A549 (cell line): ENCODE data around the gene NAA38. TPM values are rescaled to one million over a fixed set of nuclear protein-coding genes. Genes with fewer than 3 reads are reported as not detected.

Experiments
- ATAC-seq, 2 experiments: fragments of 200-7000 bp in 1 of 2; fragments of >200 bp in 1 of 2; cut with Nextera tagmentation in 1 of 2; cut with Tn5 transposase in 1 of 2; 3 replicates each; pipeline versions ENCODE4 v1.8.0 to v1.9.1; 2018 to 2020; ENCODE audit warnings: mild to moderate bottlenecking in 1 of 2, moderate library complexity in 1 of 2
- CTCF ChIA-PET: fragments of 300-600 bp; sonication (Branson Sonifier 250); formaldehyde crosslinking; extraction: SDS; loops from one replicate; lab custom pipeline; 2021; ENCODE audit warnings: antibody characterized with exemption, inconsistent platforms; lab: Yijun Ruan, JAX
- POLR2A ChIA-PET: fragments of 350-600 bp; formaldehyde crosslinking; extraction: SDS; loops from one replicate; lab custom pipeline; 2021; ENCODE audit warnings: antibody characterized with exemption, inconsistent platforms; lab: Yijun Ruan, JAX
- DNase-seq, 2 experiments: peaks; one replicate each; pipeline versions ENCODE4 v3.0.0 to v3.0.0-alpha.2; 2011 to 2016; ENCODE audit warnings: low read depth in 1 of 2, low spot score in 1 of 2
- FAIRE-seq: peaks from 2 replicates; lab custom pipeline; 2011; peaks lifted over from hg19 to GRCh38; lab: Jason Lieb, UNC
- H3K27ac ChIP-seq, 2 experiments: fragments of >200 bp; sonication (Bioruptor Twin); formaldehyde crosslinking; 3 replicates each; pipeline ENCODE4 v1.5.1; 2016 to 2017
- H3K4me1 ChIP-seq: fragments of >200 bp; sonication (Bioruptor Twin); formaldehyde crosslinking; 3 replicates; pipeline ENCODE4 v1.6.1; 2016
- H3K4me2 ChIP-seq: fragments of >200 bp; sonication (Bioruptor Twin); formaldehyde crosslinking; 3 replicates; pipeline ENCODE4 v1.6.1; 2016
- H3K4me3 ChIP-seq: fragments of >200 bp; sonication (Bioruptor Twin); formaldehyde crosslinking; 3 replicates; pipeline ENCODE4 v1.5.1; 2016
- H3K9me3 ChIP-seq: fragments of >200 bp; sonication (Bioruptor Twin); formaldehyde crosslinking; 3 replicates; pipeline ENCODE4 v1.6.1; 2016
- BHLHE40 ChIP-seq: IDR thresholded peaks from 2 replicates; pipeline ENCODE4 v1.6.1; 2012; ENCODE audit warnings: low read depth, low read length, inconsistent platforms
- CBX8 ChIP-seq: fragments of 200-600 bp; sonication (generic); IDR thresholded peaks from 2 replicates; pipeline ENCODE4 v1.6.1; 2016
- CHD2 ChIP-seq: fragments of 150-350 bp; IDR thresholded peaks from 2 replicates; pipeline ENCODE4 v1.6.1; 2014; ENCODE audit warnings: low read length; ENCODE audit not compliant: partially characterized antibody
- CHD4 ChIP-seq: fragments of 200-600 bp; sonication (generic); IDR thresholded peaks from 2 replicates; pipeline ENCODE4 v1.6.1; 2016; ENCODE audit warnings: antibody characterized with exemption, mild to moderate bottlenecking, borderline replicate concordance
- CTCF ChIP-seq: fragments of >200 bp; sonication (Bioruptor Twin); formaldehyde crosslinking; IDR thresholded peaks from 3 replicates; pipeline ENCODE4 v1.5.1; 2016
- EP300 ChIP-seq, 2 experiments: fragments of >200 bp; sonication (Bioruptor Twin); formaldehyde crosslinking; IDR thresholded peaks; 2 replicates in 1 of 2; 3 replicates in 1 of 2; pipeline ENCODE4 v1.6.1; 2016 to 2017
- HES2 ChIP-seq: fragments of >200 bp; sonication (Bioruptor Twin); formaldehyde crosslinking; IDR thresholded peaks from 2 replicates; pipeline ENCODE4 v1.6.1; 2016
- JUN ChIP-seq, 2 experiments: fragments of >200 bp; sonication (Bioruptor Twin); formaldehyde crosslinking; IDR thresholded peaks; 2 replicates in 1 of 2; 3 replicates in 1 of 2; pipeline ENCODE4 v1.6.1; 2016 to 2017
- MAFK ChIP-seq: fragments of 450-650 bp; IDR thresholded peaks from 2 replicates; pipeline ENCODE4 v1.6.1; 2014; ENCODE audit not compliant: partially characterized antibody
- MAX ChIP-seq: IDR thresholded peaks from 2 replicates; pipeline ENCODE4 v1.6.1; 2012
- MAZ ChIP-seq: fragments of 150-350 bp; IDR thresholded peaks from 2 replicates; pipeline ENCODE4 v1.6.1; 2014; ENCODE audit warnings: antibody characterized with exemption, low read depth, low read length, borderline replicate concordance
- RNF2 ChIP-seq: fragments of 200-600 bp; sonication (generic); IDR thresholded peaks from 2 replicates; pipeline ENCODE4 v1.6.1; 2016; ENCODE audit warnings: low read depth, mild to moderate bottlenecking, antibody characterized with exemption, moderate library complexity, borderline replicate concordance
- USF2 ChIP-seq: fragments of 450-650 bp; IDR thresholded peaks from 2 replicates; pipeline ENCODE4 v1.6.1; 2014; ENCODE audit warnings: antibody characterized with exemption
- ZC3H11A ChIP-seq: fragments of 450-650 bp; IDR thresholded peaks from 2 replicates; pipeline ENCODE4 v1.6.1; 2014; ENCODE audit warnings: antibody characterized with exemption, mild to moderate bottlenecking
- ZNF302 ChIP-seq: fragments of 250-450 bp; sonication (Bioruptor Pico); IDR thresholded peaks from 2 replicates; pipeline ENCODE4 v1.9.0; 2021; ENCODE audit warnings: inconsistent platforms, mild to moderate bottlenecking, moderate library complexity
- ZSCAN20 ChIP-seq: fragments of 250-450 bp; sonication (Bioruptor Pico); IDR thresholded peaks from 2 replicates; pipeline ENCODE4 v1.8.0; 2022; ENCODE audit warnings: mild to moderate bottlenecking, moderate library complexity
- WGBS: methylation state at CpG from one replicate; pipeline ENCODE4 v1.1.6; 2017; ENCODE audit errors: missing lambda C conversion rate; 5-methylcytosine and 5-hydroxymethylcytosine counted together
- polyA plus RNA-seq, 4 experiments: library from polyadenylated mRNA; depleted of rRNA in 3 of 4; stranded (reverse); fragments of >200 nt; fragmentation: RNase III in 1 of 4; extraction: RNeasy Plus Mini Kit Qiagen cat#74134 plus additional on column Dnase treatment in 1 of 4; gene quantifications; 2 replicates in 3 of 4; 3 replicates in 1 of 4; pipeline ENCODE4 v1.2.3, GENCODE V29; 2011 to 2017
- TF ChIP-seq, protein P1 (sequence below): fragments of 250-450 bp; sonication (Bioruptor Pico); IDR thresholded peaks from 2 replicates; pipeline ENCODE4 v1.5.0; 2020; ENCODE audit warnings: low read depth, mild to moderate bottlenecking, moderate library complexity
- TF ChIP-seq, protein P2 (sequence below): fragments of >200 bp; sonication (Bioruptor Twin); formaldehyde crosslinking; IDR thresholded peaks from 3 replicates; pipeline ENCODE4 v1.6.1; 2016
- TF ChIP-seq, protein P3 (sequence below): fragments of 250-450 bp; sonication (Bioruptor Pico); IDR thresholded peaks from 2 replicates; pipeline ENCODE4 v1.5.0; 2021; ENCODE audit warnings: mild to moderate bottlenecking, moderate library complexity, borderline replicate concordance
- TF ChIP-seq, protein P4 (sequence below): fragments of 150-350 bp; IDR thresholded peaks from 2 replicates; pipeline ENCODE4 v1.6.1; 2014; ENCODE audit warnings: low read depth, mild to moderate bottlenecking, low read length

Gene NAA38
- polyA plus RNA-seq, 2 of the 4 experiments (the other 2 are of a cell fraction): 102 to 287 TPM

DNA sequence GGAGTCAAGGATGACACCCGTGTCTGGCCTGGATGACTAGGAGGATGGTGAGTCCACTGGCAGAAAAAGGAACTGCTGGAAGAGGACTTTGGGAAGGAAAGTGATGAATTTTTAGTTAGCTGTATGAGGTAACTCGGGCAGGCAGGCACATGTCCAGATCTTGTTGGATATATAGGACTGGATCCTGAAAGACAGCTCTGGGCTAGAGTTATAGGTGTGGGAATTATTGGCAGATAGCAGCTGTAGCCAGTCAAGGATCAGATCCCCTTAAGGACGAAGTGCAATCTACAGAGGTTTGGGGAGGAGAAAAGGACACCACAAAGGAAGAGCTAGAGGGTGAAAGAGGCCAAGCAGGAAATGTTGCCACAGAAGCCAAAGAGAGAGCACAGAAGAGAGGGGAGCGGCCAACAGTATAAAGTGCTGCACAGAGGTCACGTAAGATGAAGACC lies 10.5 kb upstream of the NAA38 start:
- H3K4me1 ChIP-seq: peaks cover 5% of the 10 kb centered on the region; the same call in 1 of the 3 replicates
- CTCF ChIA-PET: interaction anchor here (0.8 to 14.5 kb wide), 9 partner anchors 17 to 191 kb away, joined by 3 to 339 read pairs (median 10); partner anchors contain the start of gene CHD3

More for the DNA sequence above, 10.5 kb upstream of the NAA38 start:
- DNase-seq: no peak
- POLR2A ChIA-PET: interaction anchor here (1.1 kb wide), 1 partner anchor 11 kb away, joined by 4 read pairs; the partner anchor contains the start of gene NAA38
- Histone ChIP-seq H3K27ac (no peak overlapping the region), H3K4me3 (no peak overlapping the region), H3K4me2 (no peak overlapping the region), H3K9me3 (0 out of 3 replicates have a peak, but pooled peaks cover 2% of the 10 kb centered on the region)
- 87% methylated on average over 5 of the region's 5 CpGs for WGBS
- no peak for ATAC-seq
- TF ChIP-seq, protein P1, sequence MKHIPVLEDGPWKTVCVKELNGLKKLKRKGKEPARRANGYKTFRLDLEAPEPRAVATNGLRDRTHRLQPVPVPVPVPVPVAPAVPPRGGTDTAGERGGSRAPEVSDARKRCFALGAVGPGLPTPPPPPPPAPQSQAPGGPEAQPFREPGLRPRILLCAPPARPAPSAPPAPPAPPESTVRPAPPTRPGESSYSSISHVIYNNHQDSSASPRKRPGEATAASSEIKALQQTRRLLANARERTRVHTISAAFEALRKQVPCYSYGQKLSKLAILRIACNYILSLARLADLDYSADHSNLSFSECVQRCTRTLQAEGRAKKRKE (CRISPR knock-in tag): no peak
- TF ChIP-seq CTCF (no peak), HES2 (no peak), EP300 (IDR thresholded peaks at IDR 0.05) (no peak), ZC3H11A (no peak), BHLHE40 (no peak), JUN (IDR thresholded peaks at IDR 0.05) (no peak), ZNF302 (CRISPR knock-in tag) (no peak), MAZ (no peak), MAFK (no peak), ZSCAN20 (CRISPR knock-in tag) (no peak), USF2 (no peak), RNF2 (no peak), CHD4 (no peak), CBX8 (no peak), MAX (no peak), CHD2 (no peak)
- TF ChIP-seq, protein P2, sequence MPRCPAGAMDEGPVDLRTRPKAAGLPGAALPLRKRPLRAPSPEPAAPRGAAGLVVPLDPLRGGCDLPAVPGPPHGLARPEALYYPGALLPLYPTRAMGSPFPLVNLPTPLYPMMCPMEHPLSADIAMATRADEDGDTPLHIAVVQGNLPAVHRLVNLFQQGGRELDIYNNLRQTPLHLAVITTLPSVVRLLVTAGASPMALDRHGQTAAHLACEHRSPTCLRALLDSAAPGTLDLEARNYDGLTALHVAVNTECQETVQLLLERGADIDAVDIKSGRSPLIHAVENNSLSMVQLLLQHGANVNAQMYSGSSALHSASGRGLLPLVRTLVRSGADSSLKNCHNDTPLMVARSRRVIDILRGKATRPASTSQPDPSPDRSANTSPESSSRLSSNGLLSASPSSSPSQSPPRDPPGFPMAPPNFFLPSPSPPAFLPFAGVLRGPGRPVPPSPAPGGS: no peak
- TF ChIP-seq, protein P3, sequence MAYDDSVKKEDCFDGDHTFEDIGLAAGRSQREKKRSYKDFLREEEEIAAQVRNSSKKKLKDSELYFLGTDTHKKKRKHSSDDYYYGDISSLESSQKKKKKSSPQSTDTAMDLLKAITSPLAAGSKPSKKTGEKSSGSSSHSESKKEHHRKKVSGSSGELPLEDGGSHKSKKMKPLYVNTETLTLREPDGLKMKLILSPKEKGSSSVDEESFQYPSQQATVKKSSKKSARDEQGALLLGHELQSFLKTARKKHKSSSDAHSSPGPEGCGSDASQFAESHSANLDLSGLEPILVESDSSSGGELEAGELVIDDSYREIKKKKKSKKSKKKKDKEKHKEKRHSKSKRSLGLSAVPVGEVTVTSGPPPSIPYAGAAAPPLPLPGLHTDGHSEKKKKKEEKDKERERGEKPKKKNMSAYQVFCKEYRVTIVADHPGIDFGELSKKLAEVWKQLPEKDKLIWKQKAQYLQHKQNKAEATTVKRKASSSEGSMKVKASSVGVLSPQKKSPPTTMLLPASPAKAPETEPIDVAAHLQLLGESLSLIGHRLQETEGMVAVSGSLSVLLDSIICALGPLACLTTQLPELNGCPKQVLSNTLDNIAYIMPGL (CRISPR knock-in tag): no peak
- TF ChIP-seq, protein P4, sequence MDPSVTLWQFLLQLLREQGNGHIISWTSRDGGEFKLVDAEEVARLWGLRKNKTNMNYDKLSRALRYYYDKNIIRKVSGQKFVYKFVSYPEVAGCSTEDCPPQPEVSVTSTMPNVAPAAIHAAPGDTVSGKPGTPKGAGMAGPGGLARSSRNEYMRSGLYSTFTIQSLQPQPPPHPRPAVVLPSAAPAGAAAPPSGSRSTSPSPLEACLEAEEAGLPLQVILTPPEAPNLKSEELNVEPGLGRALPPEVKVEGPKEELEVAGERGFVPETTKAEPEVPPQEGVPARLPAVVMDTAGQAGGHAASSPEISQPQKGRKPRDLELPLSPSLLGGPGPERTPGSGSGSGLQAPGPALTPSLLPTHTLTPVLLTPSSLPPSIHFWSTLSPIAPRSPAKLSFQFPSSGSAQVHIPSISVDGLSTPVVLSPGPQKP: no peak
- no peak for FAIRE-seq
